Measurements from ENCODE around the gene NFATC3. TPM values are rescaled to one million over a fixed set of nuclear protein-coding genes. Genes with fewer than 3 reads are reported as not detected.
A peak's percentile ranks its signal among the peaks of the same experiment; 100 is the strongest.

Gene NFATC3
- total RNA-seq, 3 donors from 2014 or later = 64.8 to 72.3 (median 65.3) TPM

DNA sequence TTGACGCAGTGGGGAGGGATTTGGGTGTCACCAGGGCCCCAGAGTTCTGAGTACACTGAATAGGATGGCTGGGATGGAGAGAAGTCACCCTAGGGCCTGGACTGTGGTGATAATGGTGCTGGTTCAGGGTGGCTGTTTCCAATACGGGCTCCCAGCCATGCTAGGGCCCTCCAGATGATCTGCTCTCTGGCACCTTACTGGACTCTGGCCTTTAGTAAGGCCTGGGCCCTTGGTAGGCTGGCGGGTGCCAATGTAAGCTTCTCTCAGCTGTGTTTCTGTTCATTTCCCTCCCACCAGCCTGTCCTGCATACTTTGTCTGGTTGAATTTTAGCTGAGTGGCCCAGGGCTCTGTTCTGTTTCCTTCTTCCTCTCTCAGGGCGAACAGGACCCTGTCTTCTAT is 162.8 kb downstream of the NFATC3 start:
- Mint-ChIP-seq H3K9me3 (no peaks in the 10 kb centered on the region), H3K27me3 (ENCODE audit: low read depth) (no peaks in the 10 kb centered on the region), H3K4me3 (no peak overlapping the region), H3K36me3 (ENCODE audit: insufficient read depth) (peaks cover 12% of the 10 kb centered on the region), H3K4me1 (ENCODE audit: low read depth) (peaks cover 19% of the 10 kb centered on the region)
- no peak for ATAC-seq
- no peak for DNase-seq

- DNase-seq = no peak
- Mint-ChIP-seq H3K9me3 (no peaks in the 10 kb centered on the region), H3K36me3 (ENCODE audit: insufficient read depth) (peaks cover 12% of the 10 kb centered on the region), H3K4me3 (no peak overlapping the region), H3K27me3 (ENCODE audit: low read depth) (no peaks in the 10 kb centered on the region), H3K4me1 (ENCODE audit: low read depth) (peaks cover 19% of the 10 kb centered on the region)
- ATAC-seq = no peak
Measured at GRCh38 chr16:68249371-68249770, 164.2 kb downstream of the NFATC3 start.

GRCh38 chr16:68250951-68251350 is 165.8 kb downstream of the NFATC3 start:
- Mint-ChIP-seq H3K4me3 (no peak overlapping the region), H3K9me3 (no peaks in the 10 kb centered on the region), H3K36me3 (ENCODE audit: insufficient read depth) (peaks cover 12% of the 10 kb centered on the region), H3K27me3 (ENCODE audit: low read depth) (no peaks in the 10 kb centered on the region), H3K4me1 (ENCODE audit: low read depth) (peaks cover 10% of the 10 kb centered on the region)
- ATAC-seq (no peak), DNase-seq (no peak)

DNA sequence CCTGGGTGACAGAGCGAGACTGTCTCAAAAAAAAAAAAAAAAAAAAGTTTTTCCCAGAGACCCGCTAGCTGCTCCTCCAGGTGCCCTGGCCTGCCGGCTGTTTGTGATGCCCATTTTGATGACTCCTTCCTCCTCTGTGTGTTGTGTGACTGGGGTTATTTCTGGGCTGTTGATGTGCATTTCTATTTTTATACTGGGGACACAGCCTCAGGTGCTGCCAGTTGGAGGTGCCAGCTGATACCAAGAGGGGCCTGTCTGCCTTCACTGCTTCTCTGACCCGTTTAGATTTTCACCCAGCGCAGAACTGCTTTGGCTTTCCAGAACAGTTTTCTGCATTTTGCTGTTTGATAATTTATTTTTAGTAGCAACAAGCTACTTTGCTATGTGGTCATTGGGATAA is 166.7 kb downstream of the NFATC3 start:
- no peak for ATAC-seq
- Mint-ChIP-seq H3K4me3 (no peak overlapping the region), H3K4me1 (ENCODE audit: low read depth) (peaks cover 2% of the 10 kb centered on the region), H3K9me3 (no peaks in the 10 kb centered on the region), H3K36me3 (ENCODE audit: insufficient read depth) (peaks cover 14% of the 10 kb centered on the region), H3K27me3 (ENCODE audit: low read depth) (no peaks in the 10 kb centered on the region)
- no peak for DNase-seq

GRCh38 chr16:68252383-68252782 is 167.2 kb downstream of the NFATC3 start:
- Mint-ChIP-seq H3K4me1 (ENCODE audit: low read depth) (peaks cover 1% of the 10 kb centered on the region), H3K36me3 (ENCODE audit: insufficient read depth) (peaks cover 14% of the 10 kb centered on the region)

GRCh38 chr16:68253721-68254120 is 168.6 kb downstream of the NFATC3 start:
- DNase-seq = no peak
- Mint-ChIP-seq H3K9me3 (no peaks in the 10 kb centered on the region), H3K4me1 (ENCODE audit: low read depth) (peaks cover 1% of the 10 kb centered on the region), H3K36me3 (ENCODE audit: insufficient read depth) (peaks cover 15% of the 10 kb centered on the region), H3K4me3 (no peak overlapping the region), H3K27me3 (ENCODE audit: low read depth) (no peaks in the 10 kb centered on the region)
- no peak for ATAC-seq

More at GRCh38 chr16:68252383-68252782, 167.2 kb downstream of the NFATC3 start:
- Mint-ChIP-seq H3K4me3 (no peak overlapping the region), H3K9me3 (no peaks in the 10 kb centered on the region), H3K27me3 (ENCODE audit: low read depth) (no peaks in the 10 kb centered on the region)
- no peak for ATAC-seq
- no peak for DNase-seq

DNA sequence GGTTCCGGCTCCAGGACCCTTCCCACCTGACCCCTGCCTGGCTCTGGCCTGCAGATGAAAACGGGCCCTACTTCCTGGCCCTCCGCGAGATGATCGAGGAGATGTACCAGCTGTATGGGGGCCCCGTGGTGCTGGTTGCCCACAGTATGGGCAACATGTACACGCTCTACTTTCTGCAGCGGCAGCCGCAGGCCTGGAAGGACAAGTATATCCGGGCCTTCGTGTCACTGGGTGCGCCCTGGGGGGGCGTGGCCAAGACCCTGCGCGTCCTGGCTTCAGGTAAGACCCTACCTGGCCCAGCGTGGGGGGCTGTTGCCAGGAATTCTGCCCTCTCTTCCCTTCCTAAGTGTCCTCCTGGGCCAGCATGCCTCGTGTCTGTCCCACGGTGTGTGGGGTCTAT is 170.5 kb downstream of the NFATC3 start:
- Mint-ChIP-seq H3K27me3 (ENCODE audit: low read depth) (no peaks in the 10 kb centered on the region), H3K36me3 (ENCODE audit: insufficient read depth) (peaks cover 18% of the 10 kb centered on the region), H3K4me3 (no peak overlapping the region), H3K9me3 (no peaks in the 10 kb centered on the region), H3K4me1 (ENCODE audit: low read depth) (peaks cover 1% of the 10 kb centered on the region)
- DNase-seq = no peak
- ATAC-seq = no peak

DNA sequence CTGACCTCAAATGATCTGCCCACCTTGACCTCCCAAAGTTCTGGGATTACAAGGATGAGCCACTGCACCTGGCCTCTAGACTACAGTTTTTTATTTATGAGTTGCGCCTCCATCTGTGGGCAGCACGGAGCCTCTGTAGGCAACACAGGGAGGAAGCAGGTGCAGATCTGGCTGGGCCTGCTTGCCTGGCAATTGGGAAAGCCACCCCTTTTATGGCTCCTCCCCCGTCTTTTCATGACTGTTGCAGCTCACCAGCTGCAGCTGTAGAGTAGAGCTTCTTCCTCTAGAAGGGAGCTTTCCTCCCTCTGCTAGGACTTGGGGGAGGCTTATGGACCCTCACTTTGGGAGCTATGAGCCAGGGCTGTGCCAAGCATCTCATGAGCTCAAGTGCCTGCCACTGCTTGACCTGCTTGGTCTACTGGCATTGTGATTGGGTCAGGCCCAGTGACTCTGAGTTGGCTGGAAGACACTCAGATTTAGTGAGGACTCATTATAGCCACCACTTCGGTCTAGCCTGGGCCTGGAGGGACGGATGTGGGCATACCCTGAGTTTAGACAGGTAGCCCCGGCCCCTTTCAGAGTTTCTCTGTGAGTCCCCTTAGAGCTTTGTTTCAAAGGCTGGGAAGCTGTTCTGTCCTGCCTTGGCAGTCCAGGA is 172.2 kb downstream of the NFATC3 start:
- ATAC-seq (peak in 1 of 2 donors; percentile 34), DNase-seq (no peak)
- peaks cover 6% of the 10 kb centered on the region for H3K4me1 Mint-ChIP-seq (ENCODE audit: low read depth)
- H3K27me3 Mint-ChIP-seq (ENCODE audit: low read depth) = no peaks in the 10 kb centered on the region
- H3K36me3 Mint-ChIP-seq (ENCODE audit: insufficient read depth) = peaks cover 9% of the 10 kb centered on the region
- H3K4me3 Mint-ChIP-seq = no peak overlapping the region
- no peaks in the 10 kb centered on the region for H3K9me3 Mint-ChIP-seq

DNA sequence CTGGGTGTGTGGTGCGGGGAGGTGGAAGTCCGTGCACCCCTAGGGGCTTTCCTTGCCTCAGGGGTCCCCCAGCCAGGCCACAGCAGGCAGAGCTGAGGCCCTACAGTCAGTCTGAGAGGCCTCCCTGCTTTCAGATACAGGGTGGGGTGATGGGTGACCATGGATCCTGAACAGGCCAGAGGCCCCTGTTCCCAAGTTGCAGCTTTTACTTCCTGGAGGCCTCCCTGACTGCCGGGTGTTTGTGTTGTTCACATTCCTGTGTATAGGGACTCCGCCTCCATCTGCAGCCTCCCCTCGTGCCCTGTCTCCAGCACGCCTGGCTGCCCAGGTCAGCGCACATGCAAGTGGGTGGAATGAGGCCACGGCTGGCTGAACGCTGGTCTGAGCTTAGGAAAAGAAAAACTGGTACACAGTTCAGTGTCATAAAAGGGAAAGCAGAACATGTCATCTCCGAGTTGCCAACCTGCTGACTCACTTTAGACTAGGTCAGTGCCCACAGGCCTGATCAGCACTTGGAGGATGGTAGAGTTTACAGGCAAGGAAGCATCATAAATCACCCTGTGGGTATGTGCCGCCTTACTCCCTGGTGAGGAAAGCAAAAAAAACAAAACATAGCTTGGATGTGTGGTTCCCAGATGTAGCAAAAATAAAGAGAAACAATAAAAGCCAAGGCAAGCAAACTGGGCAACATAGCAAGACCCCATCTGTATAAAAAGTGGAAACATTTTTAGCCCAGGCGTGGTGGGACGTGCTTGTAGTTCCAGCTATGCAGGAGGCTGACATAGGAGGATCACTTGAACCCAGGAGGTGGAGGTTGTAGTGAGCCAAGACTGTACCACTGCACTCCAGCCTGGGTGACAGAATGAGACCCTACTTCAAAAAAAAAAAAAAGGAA is 173.0 kb downstream of the NFATC3 start:
- Mint-ChIP-seq H3K4me1 (ENCODE audit: low read depth) (peaks cover 8% of the 10 kb centered on the region), H3K9me3 (no peaks in the 10 kb centered on the region), H3K36me3 (ENCODE audit: insufficient read depth) (peaks cover 9% of the 10 kb centered on the region), H3K4me3 (no peak overlapping the region), H3K27me3 (ENCODE audit: low read depth) (no peaks in the 10 kb centered on the region)
- ATAC-seq (no peak), DNase-seq (no peak)

DNA sequence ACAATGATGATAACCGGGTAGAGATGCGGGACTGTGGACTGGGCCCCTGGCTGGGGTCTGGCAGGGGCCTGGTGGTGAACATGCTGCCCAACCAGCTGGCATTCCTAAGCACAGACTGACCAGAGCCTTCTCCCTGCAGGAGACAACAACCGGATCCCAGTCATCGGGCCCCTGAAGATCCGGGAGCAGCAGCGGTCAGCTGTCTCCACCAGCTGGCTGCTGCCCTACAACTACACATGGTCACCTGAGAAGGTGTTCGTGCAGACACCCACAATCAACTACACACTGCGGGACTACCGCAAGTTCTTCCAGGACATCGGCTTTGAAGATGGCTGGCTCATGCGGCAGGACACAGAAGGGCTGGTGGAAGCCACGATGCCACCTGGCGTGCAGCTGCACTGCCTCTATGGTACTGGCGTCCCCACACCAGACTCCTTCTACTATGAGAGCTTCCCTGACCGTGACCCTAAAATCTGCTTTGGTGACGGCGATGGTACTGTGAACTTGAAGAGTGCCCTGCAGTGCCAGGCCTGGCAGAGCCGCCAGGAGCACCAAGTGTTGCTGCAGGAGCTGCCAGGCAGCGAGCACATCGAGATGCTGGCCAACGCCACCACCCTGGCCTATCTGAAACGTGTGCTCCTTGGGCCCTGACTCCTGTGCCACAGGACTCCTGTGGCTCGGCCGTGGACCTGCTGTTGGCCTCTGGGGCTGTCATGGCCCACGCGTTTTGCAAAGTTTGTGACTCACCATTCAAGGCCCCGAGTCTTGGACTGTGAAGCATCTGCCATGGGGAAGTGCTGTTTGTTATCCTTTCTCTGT is 174.0 kb downstream of the NFATC3 start:
- ATAC-seq (no peak), DNase-seq (no peak)
- Mint-ChIP-seq H3K9me3 (no peaks in the 10 kb centered on the region), H3K4me3 (no peak overlapping the region), H3K36me3 (ENCODE audit: insufficient read depth) (peaks cover 9% of the 10 kb centered on the region), H3K27me3 (ENCODE audit: low read depth) (no peaks in the 10 kb centered on the region), H3K4me1 (ENCODE audit: low read depth) (peaks cover 17% of the 10 kb centered on the region)

DNA sequence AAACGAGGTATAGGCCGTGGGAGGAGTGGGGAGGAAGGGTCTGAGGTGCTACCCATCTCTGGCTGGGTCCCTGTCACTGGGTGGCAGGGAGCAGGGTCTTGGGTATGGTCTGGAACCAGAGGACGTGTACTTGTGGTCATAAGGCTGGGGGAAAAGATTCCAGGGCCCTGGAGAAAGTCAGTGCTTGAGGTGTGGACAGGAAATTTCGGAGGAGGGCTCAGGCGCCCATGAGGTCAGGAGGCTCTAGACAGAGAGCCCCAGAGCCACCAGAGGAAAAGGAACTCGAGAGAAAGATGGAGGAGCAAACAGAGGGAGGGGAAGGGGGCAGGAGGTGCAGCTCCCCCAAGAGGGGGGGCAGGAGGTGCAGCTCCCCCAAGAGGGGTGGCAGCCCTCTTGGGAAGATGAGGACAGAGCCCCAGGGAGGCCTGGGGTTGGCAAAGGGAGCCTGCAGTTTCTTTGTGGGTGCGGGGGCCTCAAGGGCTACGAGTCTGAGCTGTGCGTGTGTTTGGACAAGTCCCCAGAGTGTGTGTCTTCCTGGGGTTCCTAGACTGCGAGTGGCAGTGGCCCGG is 178.5 kb downstream of the NFATC3 start:
- H3K36me3 Mint-ChIP-seq (ENCODE audit: insufficient read depth) = peaks cover 15% of the 10 kb centered on the region
- no peaks in the 10 kb centered on the region for H3K27me3 Mint-ChIP-seq (ENCODE audit: low read depth)
- no peaks in the 10 kb centered on the region for H3K9me3 Mint-ChIP-seq
- H3K4me3 Mint-ChIP-seq = peak overlapping the region; percentile 88
- ATAC-seq = no peak
- DNase-seq = no peak
- peaks cover 36% of the 10 kb centered on the region for H3K4me1 Mint-ChIP-seq (ENCODE audit: low read depth)

GRCh38 chr16:68264128-68265077 is 179.2 kb downstream of the NFATC3 start, which contains the start of gene SLC7A6:
Gene SLC7A6 (plus strand): TSS chr16:68264526. CDS start chr16:68274727, 10,201 bp downstream.
- H3K4me1 Mint-ChIP-seq (ENCODE audit: low read depth) = peaks cover 42% of the 10 kb centered on the region
- H3K4me3 Mint-ChIP-seq = peak within 1 kb of the TSS; percentile 94
- no peaks in the 10 kb centered on the region for H3K27me3 Mint-ChIP-seq (ENCODE audit: low read depth)
- H3K36me3 Mint-ChIP-seq (ENCODE audit: insufficient read depth) = peaks cover 16% of the 10 kb centered on the region
- DNase-seq (peak; percentile 84), ATAC-seq (peak; percentile 87 to 89)
- no peaks in the 10 kb centered on the region for H3K9me3 Mint-ChIP-seq
